Keratinocyte (primary cell): ENCODE measurements around the gene CTNNA2. TPM values are rescaled to one million over a fixed set of nuclear protein-coding genes. Genes with fewer than 3 reads are reported as not detected.

Source experiments
- DNase-seq: peaks from one replicate; pipeline ENCODE4 v3.0.0-alpha.2; 2011; ENCODE audit warnings: low read depth, missing footprints, low spot score
- FAIRE-seq: peaks from 2 replicates; lab custom pipeline; 2011; peaks lifted over from hg19 to GRCh38; lab: Jason Lieb, UNC
- H2AFZ ChIP-seq: 2 replicates; pipeline ENCODE4 v1.6.0; 2012; ENCODE audit warnings: low read length, control low read depth, inconsistent platforms; ENCODE audit not compliant: control insufficient read depth
- H3K27ac ChIP-seq: 2 replicates; pipeline ENCODE4 v1.5.1; 2011; ENCODE audit warnings: low read length; ENCODE audit not compliant: control insufficient read depth, insufficient read depth
- H3K27me3 ChIP-seq: 3 replicates; pipeline ENCODE4 v1.6.0; 2011; ENCODE audit warnings: low read length; ENCODE audit not compliant: control insufficient read depth, insufficient read depth; ENCODE audit errors: extremely low read depth
- H3K36me3 ChIP-seq, 2 experiments: 2 replicates in 1 of 2; 3 replicates in 1 of 2; pipeline ENCODE4 v1.5.1; 2011; ENCODE audit warnings: low read length in 2 of 2, mild to moderate bottlenecking in 1 of 2; ENCODE audit not compliant: control insufficient read depth in 2 of 2, insufficient read depth in 2 of 2; ENCODE audit errors: extremely low read depth in 1 of 2
- H3K4me1 ChIP-seq: 3 replicates; pipeline ENCODE4 v1.5.1; 2011; ENCODE audit warnings: low read length; ENCODE audit not compliant: control insufficient read depth, insufficient read depth; ENCODE audit errors: extremely low read depth
- H3K4me2 ChIP-seq: 3 replicates; pipeline ENCODE4 v1.6.0; 2011; ENCODE audit warnings: low read depth, low read length; ENCODE audit not compliant: control insufficient read depth, insufficient read depth; ENCODE audit errors: extremely low read depth
- H3K4me3 ChIP-seq, 3 experiments: fragments of 200-600 bp in 1 of 3; sonication (generic) in 1 of 3; 2 replicates in 2 of 3; 3 replicates in 1 of 3; pipeline ENCODE4 v1.5.1; 2011 to 2016; ENCODE audit warnings: low read length in 3 of 3, mild to moderate bottlenecking in 3 of 3, control low read depth in 2 of 3, inconsistent platforms in 1 of 3, low read depth in 1 of 3, mixed read lengths in 1 of 3, mixed run types in 1 of 3, moderate library complexity in 1 of 3; ENCODE audit not compliant: control insufficient read depth in 2 of 3, insufficient read depth in 2 of 3; ENCODE audit errors: extremely low read depth in 1 of 3
- H3K79me2 ChIP-seq: 2 replicates; pipeline ENCODE4 v1.6.0; 2012; ENCODE audit warnings: low read length; ENCODE audit not compliant: control insufficient read depth, insufficient read depth
- H3K9ac ChIP-seq: 3 replicates; pipeline ENCODE4 v1.6.0; 2011; ENCODE audit warnings: low read length; ENCODE audit not compliant: control insufficient read depth, insufficient read depth; ENCODE audit errors: extremely low read depth
- H3K9me1 ChIP-seq: 3 replicates; pipeline ENCODE4 v1.6.0; 2011; ENCODE audit warnings: low read length; ENCODE audit not compliant: control insufficient read depth, insufficient read depth; ENCODE audit errors: extremely low read depth
- H3K9me3 ChIP-seq: 2 replicates; pipeline ENCODE4 v1.5.1; 2012; ENCODE audit warnings: low read depth, low read length; ENCODE audit not compliant: control insufficient read depth
- H4K20me1 ChIP-seq: 3 replicates; pipeline ENCODE4 v1.6.0; 2011; ENCODE audit warnings: low read length; ENCODE audit not compliant: control insufficient read depth, insufficient read depth; ENCODE audit errors: extremely low read depth
- EZH2 ChIP-seq: IDR thresholded peaks from one replicate; pipeline ENCODE4 v1.6.1; 2012; ENCODE audit warnings: inconsistent platforms, mild to moderate bottlenecking, low read length, moderate library complexity
- dilution Hi-C: fragments of 300-500 bp; cut with MboI; formaldehyde crosslinking; loops from one replicate; pipeline ENCODE4 v1.7.0; 2020; ENCODE audit warnings: low sequenced_read_pairs; ENCODE audit not compliant: extremely low pct_ligation_motif_present
- polyA plus RNA-seq, 5 experiments: library from polyadenylated mRNA; depleted of rRNA in 3 of 5; stranded (reverse) in 3 of 5; stranded (forward) in 1 of 5; unstranded in 1 of 5; fragments of >200 nt; gene quantifications; 1 replicate in 1 of 5; 2 replicates in 3 of 5; 3 replicates in 1 of 5; pipeline versions ENCODE4 v1.2.1 to v1.2.3, GENCODE V29; 2011 to 2012; ENCODE audit warnings: missing spikeins in 2 of 5, low read depth in 1 of 5, low replicate concordance in 1 of 5
- TF ChIP-seq, protein P1 (sequence below), 3 experiments: IDR thresholded peaks in 1 of 3; conservative IDR thresholded peaks in 1 of 3; optimal IDR thresholded peaks in 1 of 3; 2 replicates in 2 of 3; 3 replicates in 1 of 3; pipeline versions ENCODE3 to v1.5.1; 2011; ENCODE audit warnings: low read length in 3 of 3, mild to moderate bottlenecking in 3 of 3, moderate library complexity in 2 of 3, control low read depth in 1 of 3, inconsistent platforms in 1 of 3; ENCODE audit not compliant: insufficient read depth in 2 of 3; ENCODE audit errors: extremely low read depth in 1 of 3

Gene CTNNA2
- polyA plus RNA-seq, 1 donor (not counting 4 experiments of a cell fraction or from before 2014, with no cell fraction given), result not detected

DNA sequence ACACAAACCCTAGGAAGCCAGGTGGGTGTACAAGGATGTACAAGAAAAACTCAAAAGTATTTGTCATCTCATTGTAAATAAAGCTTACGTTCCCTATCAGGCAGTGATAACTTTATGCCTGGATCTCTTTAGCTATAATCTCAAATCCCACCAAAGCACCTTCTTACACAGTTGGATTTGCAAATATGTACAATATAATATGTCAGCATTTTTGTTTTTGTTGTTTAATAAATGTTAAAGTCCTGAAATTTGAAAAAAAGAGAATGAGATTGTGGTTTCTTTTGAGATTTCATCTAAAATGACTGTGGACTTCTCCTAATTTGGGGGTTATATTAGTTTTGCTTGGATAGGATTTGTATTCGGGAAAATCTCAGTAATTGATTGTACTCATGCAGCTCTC, 709.8 kb downstream of the CTNNA2 start:
- H3K27ac ChIP-seq, result no peak overlapping the region
- FAIRE-seq (no peak), DNase-seq (no peak)
- H3K9me3 ChIP-seq, result no peaks in the 10 kb centered on the region
- TF ChIP-seq, protein P1, sequence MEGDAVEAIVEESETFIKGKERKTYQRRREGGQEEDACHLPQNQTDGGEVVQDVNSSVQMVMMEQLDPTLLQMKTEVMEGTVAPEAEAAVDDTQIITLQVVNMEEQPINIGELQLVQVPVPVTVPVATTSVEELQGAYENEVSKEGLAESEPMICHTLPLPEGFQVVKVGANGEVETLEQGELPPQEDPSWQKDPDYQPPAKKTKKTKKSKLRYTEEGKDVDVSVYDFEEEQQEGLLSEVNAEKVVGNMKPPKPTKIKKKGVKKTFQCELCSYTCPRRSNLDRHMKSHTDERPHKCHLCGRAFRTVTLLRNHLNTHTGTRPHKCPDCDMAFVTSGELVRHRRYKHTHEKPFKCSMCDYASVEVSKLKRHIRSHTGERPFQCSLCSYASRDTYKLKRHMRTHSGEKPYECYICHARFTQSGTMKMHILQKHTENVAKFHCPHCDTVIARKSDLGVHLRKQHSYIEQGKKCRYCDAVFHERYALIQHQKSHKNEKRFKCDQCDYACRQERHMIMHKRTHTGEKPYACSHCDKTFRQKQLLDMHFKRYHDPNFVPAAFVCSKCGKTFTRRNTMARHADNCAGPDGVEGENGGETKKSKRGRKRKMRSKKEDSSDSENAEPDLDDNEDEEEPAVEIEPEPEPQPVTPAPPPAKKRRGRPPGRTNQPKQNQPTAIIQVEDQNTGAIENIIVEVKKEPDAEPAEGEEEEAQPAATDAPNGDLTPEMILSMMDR (optimal IDR thresholded peaks at IDR 0.05 in 1 of 3, IDR thresholded peaks at IDR 0.05 in 1 of 3, conservative IDR thresholded peaks at IDR 0.05 in 1 of 3; ENCODE audit: extremely low read depth in 1 of 3, insufficient read depth in 2 of 3, low read length in 3 of 3), result no peak
- no peak for TF ChIP-seq EZH2
- no peak overlapping the region for H3K4me3 ChIP-seq
- H3K9me1 ChIP-seq, result no peaks in the 10 kb centered on the region
- no peak overlapping the region for H3K4me2 ChIP-seq
- H3K79me2 ChIP-seq, result no peaks in the 10 kb centered on the region
- no peaks in the 10 kb centered on the region for H3K36me3 ChIP-seq
- H4K20me1 ChIP-seq, result no peaks in the 10 kb centered on the region
- H3K4me1 ChIP-seq, result no peaks in the 10 kb centered on the region
- no peaks in the 10 kb centered on the region for H3K27me3 ChIP-seq
- dilution Hi-C loops, result no loop called here
- no peak overlapping the region for H2AFZ ChIP-seq
- H3K9ac ChIP-seq, result no peak overlapping the region

DNA sequence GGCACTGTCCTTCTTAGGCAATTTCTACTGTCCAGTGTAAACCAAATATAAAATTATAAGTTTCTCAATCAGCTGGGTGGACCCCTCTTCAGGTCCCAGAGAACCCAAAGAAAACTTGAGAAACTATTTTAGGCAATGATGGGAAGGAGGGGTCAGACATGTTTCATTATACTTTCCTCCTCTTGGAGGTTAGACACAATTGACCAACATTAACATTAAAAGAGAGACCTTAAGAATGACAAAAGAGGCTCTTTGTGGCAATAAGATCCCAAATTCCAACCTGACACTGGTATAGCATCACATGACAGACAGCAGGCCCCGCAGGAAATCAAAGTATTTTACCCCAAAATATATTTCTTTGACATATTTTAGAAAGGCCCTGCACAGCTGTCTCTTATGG, 718.6 kb downstream of the CTNNA2 start:
- DNase-seq (no peak), FAIRE-seq (no peak)
- Histone ChIP-seq H4K20me1 (no peaks in the 10 kb centered on the region), H3K27ac (no peak overlapping the region), H3K9me3 (no peaks in the 10 kb centered on the region), H3K9me1 (no peaks in the 10 kb centered on the region), H3K9ac (no peak overlapping the region), H2AFZ (no peak overlapping the region), H3K36me3 (no peaks in the 10 kb centered on the region), H3K27me3 (no peaks in the 10 kb centered on the region), H3K79me2 (no peaks in the 10 kb centered on the region), H3K4me1 (no peaks in the 10 kb centered on the region), H3K4me3 (no peak overlapping the region), H3K4me2 (no peak overlapping the region)
- no peak for TF ChIP-seq EZH2
- TF ChIP-seq, protein P1 (optimal IDR thresholded peaks at IDR 0.05 in 1 of 3, IDR thresholded peaks at IDR 0.05 in 1 of 3, conservative IDR thresholded peaks at IDR 0.05 in 1 of 3; ENCODE audit: extremely low read depth in 1 of 3, insufficient read depth in 2 of 3, low read length in 3 of 3), result no peak
- dilution Hi-C loops, result no loop called here
